Right cardiac atrium (tissue), 5 donors: Measurements from ENCODE around the gene KRTAP10-3. TPM values are rescaled to one million over a fixed set of nuclear protein-coding genes. Genes with fewer than 3 reads are reported as not detected.
"Not testable (repeated sequence)": the region's sequence is repeated elsewhere in the genome, so short reads cannot be mapped to it uniquely, and the experiment has no call there.

Experiments
- ATAC-seq, 2 donors: fragments of 200-7000 bp; cut with Tn5 transposase; one replicate each; pipeline versions ENCODE4 v1.8.0 to v1.9.1; 2020; ENCODE audit warnings: moderate library complexity in 2 of 2, mild to moderate bottlenecking in 1 of 2
- DNase-seq, 3 donors: peaks; one replicate each; pipeline ENCODE4 v3.0.0-alpha.2; 2020
- H3K27ac ChIP-seq: one replicate; pipeline ENCODE4 v1.5.1; 2013; ENCODE audit warnings: mild to moderate bottlenecking, low read length, control low read depth, moderate library complexity
- H3K27me3 ChIP-seq: one replicate; pipeline ENCODE4 v1.6.1; 2013; ENCODE audit not compliant: control insufficient read depth, insufficient read depth
- H3K4me1 ChIP-seq: one replicate; pipeline ENCODE4 v1.6.1; 2013; ENCODE audit warnings: low read length; ENCODE audit not compliant: control insufficient read depth, insufficient read depth
- H3K4me3 ChIP-seq: one replicate; pipeline ENCODE4 v1.5.1; 2013; ENCODE audit warnings: low read length, control low read depth
- H3K9me3 ChIP-seq: one replicate; pipeline ENCODE4 v1.6.1; 2013; ENCODE audit warnings: low read length; ENCODE audit not compliant: control insufficient read depth
- WGBS: extraction: QIAGEN DNeasy Blood & Tissue Kit; methylation state at CpG from one replicate; pipeline ENCODE4 v1.1.7; 2013; 5-methylcytosine and 5-hydroxymethylcytosine counted together
- intact Hi-C, 4 donors: fragments of 100-400 bp; cut with DNase I; formaldehyde crosslinking; loops; one replicate each; pipeline versions ENCODE4 v1.11.0 to v1.14.0; 2022 to 2023
- polyA plus RNA-seq: library from polyadenylated mRNA; stranded (reverse); fragments of 200-250 nt; gene quantifications from one replicate; pipeline ENCODE4 v1.2.3, GENCODE V29; 2013
- total RNA-seq, 4 donors: library from RNA; stranded (reverse); fragmentation: NEBNext Ultra II Directional; extraction: Animal tissue kit (Norgen Biotek cat#: 25700); gene quantifications; one replicate each; pipeline ENCODE4 v1.2.1, GENCODE V29; 2021
- donor health status: healthy with polysubstance abuse.
- donor health status: DM: no; HTN: yes; CAD: no.
- donor health status: DM: no; HTN: no; CAD: no.
- donor health status: DM: no; HTN: yes; CAD: no; lungs with severe emphysema.
- donor health status: DM: yes; HTN: yes; CAD: no.

The KRTAP10-3 gene
- total and polyA plus RNA-seq, 5 donors: not detected

- DNase-seq (peak in 1 of 3 donors; percentile 46), ATAC-seq (peak; percentile 25 to 26)
- intact Hi-C loops: no loop called here
- Histone ChIP-seq H3K4me1 (no peaks in the 10 kb centered on the region), H3K4me3 (no peak within 1 kb of the TSS), H3K27me3 (no peaks in the 10 kb centered on the region), H3K27ac (no peak within 1 kb of the TSS), H3K9me3 (no peaks in the 10 kb centered on the region)
- 50% methylated on average over 17 of the region's 17 CpGs for WGBS
Measured at GRCh38 chr21:44551340-44551961, 7.1 kb downstream of the KRTAP10-3 start, which contains the start of gene KRTAP10-2. Gene KRTAP10-2, minus strand, starts transcription at chr21:44551505. Its CDS starts 47 bp downstream, at chr21:44551458.

GRCh38 chr21:44550807-44551206 lies 7.8 kb downstream of the KRTAP10-3 start:
- intact Hi-C loops: no loop called here
- no peak for ATAC-seq
- no peaks in the 10 kb centered on the region for H3K4me1 ChIP-seq
- H3K9me3 ChIP-seq: no peaks in the 10 kb centered on the region
- no peak overlapping the region for H3K4me3 ChIP-seq
- H3K27ac ChIP-seq: no peak overlapping the region
- DNase-seq: peak in 1 of 3 donors; percentile 36
- 78% methylated on average over 10 of the region's 10 CpGs for WGBS
- no peaks in the 10 kb centered on the region for H3K27me3 ChIP-seq

- ATAC-seq (peak; percentile 17 to 31), DNase-seq (peak in 2 of 3 donors; percentile 26 to 38)
- intact Hi-C loops, H3K4me3 ChIP-seq, H3K27me3 ChIP-seq, H3K27ac ChIP-seq, H3K9me3 ChIP-seq, H3K4me1 ChIP-seq: not testable (repeated sequence)
- WGBS: 58% methylated on average over 17 of the region's 17 CpGs
Measured at GRCh38 chr21:44550285-44550684, 8.3 kb downstream of the KRTAP10-3 start.

GRCh38 chr21:44549525-44550211 lies 8.9 kb downstream of the KRTAP10-3 start:
- H3K27me3 ChIP-seq: no peaks in the 10 kb centered on the region
- ATAC-seq (peak; percentile 17 to 23), DNase-seq (peak in 1 of 3 donors; percentile 25)
- no peaks in the 10 kb centered on the region for H3K4me1 ChIP-seq
- H3K9me3 ChIP-seq: no peaks in the 10 kb centered on the region
- no peak overlapping the region for H3K4me3 ChIP-seq
- no peak overlapping the region for H3K27ac ChIP-seq
- 77% methylated on average over 25 of the region's 25 CpGs for WGBS
- intact Hi-C loops: no loop called here

GRCh38 chr21:44548922-44549321 lies 9.7 kb downstream of the KRTAP10-3 start:
- 33% methylated on average over 14 of the region's 14 CpGs for WGBS
- Histone ChIP-seq H3K27me3 (no peaks in the 10 kb centered on the region), H3K27ac (no peak overlapping the region), H3K9me3 (no peaks in the 10 kb centered on the region), H3K4me3 (no peak overlapping the region), H3K4me1 (no peaks in the 10 kb centered on the region)
- no peak for DNase-seq
- no peak for ATAC-seq
- intact Hi-C loops: no loop called here

GRCh38 chr21:44548381-44548780 lies 10.2 kb downstream of the KRTAP10-3 start:
- Histone ChIP-seq H3K27ac (no peak overlapping the region), H3K4me1 (no peaks in the 10 kb centered on the region), H3K27me3 (no peaks in the 10 kb centered on the region), H3K9me3 (no peaks in the 10 kb centered on the region), H3K4me3 (no peak overlapping the region)
- DNase-seq: no peak
- intact Hi-C loops: no loop called here
- ATAC-seq: no peak
- WGBS: 56% methylated on average over 13 of the region's 13 CpGs

- intact Hi-C loops: no loop called here
- Histone ChIP-seq H3K4me3 (no peak overlapping the region), H3K27me3 (no peaks in the 10 kb centered on the region), H3K4me1 (no peaks in the 10 kb centered on the region), H3K9me3 (no peaks in the 10 kb centered on the region), H3K27ac (no peak overlapping the region)
- 51% methylated on average over 5 of the region's 5 CpGs for WGBS
- no peak for ATAC-seq
- no peak for DNase-seq
Measured at GRCh38 chr21:44547656-44548331, 10.8 kb downstream of the KRTAP10-3 start.

- no peaks in the 10 kb centered on the region for H3K4me1 ChIP-seq
- ATAC-seq (no peak), DNase-seq (peak in 1 of 3 donors; percentile 18)
- intact Hi-C loops: no loop called here
- WGBS: 72% methylated on average over 3 of the region's 3 CpGs
- H3K4me3 ChIP-seq: no peak overlapping the region
- no peaks in the 10 kb centered on the region for H3K9me3 ChIP-seq
- no peak overlapping the region for H3K27ac ChIP-seq
- H3K27me3 ChIP-seq: no peaks in the 10 kb centered on the region
Measured at GRCh38 chr21:44544566-44544965, 14.0 kb downstream of the KRTAP10-3 start.

- Histone ChIP-seq H3K27me3 (no peaks in the 10 kb centered on the region), H3K4me1 (no peaks in the 10 kb centered on the region), H3K4me3 (no peak overlapping the region), H3K27ac (no peak overlapping the region), H3K9me3 (no peaks in the 10 kb centered on the region)
- ATAC-seq (no peak), DNase-seq (no peak)
- 82% methylated on average over 1 of the region's 1 CpG for WGBS
- intact Hi-C loops: no loop called here
Measured at GRCh38 chr21:44542716-44543115, 15.9 kb downstream of the KRTAP10-3 start.

GRCh38 chr21:44540741-44541288 lies 17.8 kb downstream of the KRTAP10-3 start:
- H3K4me1 ChIP-seq: no peaks in the 10 kb centered on the region

More at GRCh38 chr21:44540741-44541288, 17.8 kb downstream of the KRTAP10-3 start:
- intact Hi-C loops: no loop called here
- no peak overlapping the region for H3K27ac ChIP-seq
- no peak overlapping the region for H3K4me3 ChIP-seq
- H3K27me3 ChIP-seq: no peaks in the 10 kb centered on the region
- 77% methylated on average over 11 of the region's 11 CpGs for WGBS
- DNase-seq: no peak
- no peak for ATAC-seq
- no peaks in the 10 kb centered on the region for H3K9me3 ChIP-seq
